Liver (tissue), 9 donors: ENCODE data around the gene KIF1A. TPM values are rescaled to one million over a fixed set of nuclear protein-coding genes. Genes with fewer than 3 reads are reported as not detected.

Source experiments
- DNase-seq: peaks from one replicate; pipeline ENCODE4 v3.0.0-alpha.2; 2017; ENCODE audit warnings: low spot score
- H3K27ac ChIP-seq, 2 donors: one replicate each; pipeline ENCODE4 v1.7.0; 2013; ENCODE audit warnings: inconsistent platforms in 2 of 2, low read length in 2 of 2, control low read depth in 1 of 2, low read depth in 1 of 2, mild to moderate bottlenecking in 1 of 2
- H3K27me3 ChIP-seq, 4 donors: one replicate each; pipeline versions ENCODE4 v1.6.1 to v1.7.0; 2013; ENCODE audit warnings: low read length in 3 of 4, inconsistent platforms in 1 of 4, mild to moderate bottlenecking in 1 of 4, moderate library complexity in 1 of 4; ENCODE audit not compliant: control insufficient read depth in 4 of 4, insufficient read depth in 4 of 4
- H3K36me3 ChIP-seq, 4 donors: one replicate each; pipeline versions ENCODE4 v1.6.1 to v1.7.0; 2013; ENCODE audit warnings: low read length in 3 of 4, mild to moderate bottlenecking in 3 of 4, low read depth in 1 of 4, moderate library complexity in 1 of 4; ENCODE audit not compliant: control insufficient read depth in 4 of 4, insufficient read depth in 3 of 4
- H3K4me1 ChIP-seq, 4 donors: one replicate each; pipeline versions ENCODE4 v1.6.1 to v1.7.0; 2013; ENCODE audit warnings: low read length in 3 of 4, mild to moderate bottlenecking in 3 of 4, moderate library complexity in 1 of 4; ENCODE audit not compliant: control insufficient read depth in 4 of 4, insufficient read depth in 4 of 4
- H3K4me3 ChIP-seq, 3 donors: one replicate each; pipeline versions ENCODE4 v1.6.1 to v1.7.0; 2013; ENCODE audit warnings: low read length in 3 of 3, control low read depth in 1 of 3, low read depth in 1 of 3, mild to moderate bottlenecking in 1 of 3
- H3K9ac ChIP-seq, 2 donors: one replicate each; pipeline ENCODE4 v1.7.0; 2013; ENCODE audit warnings: low read length in 2 of 2, mild to moderate bottlenecking in 2 of 2, moderate library complexity in 2 of 2, control low read depth in 1 of 2, low read depth in 1 of 2
- H3K9me3 ChIP-seq, 4 donors: one replicate each; pipeline versions ENCODE4 v1.6.1 to v1.7.0; 2013; ENCODE audit warnings: low read length in 3 of 4; ENCODE audit not compliant: control insufficient read depth in 4 of 4
- CTCF ChIP-seq: fragments of 150-350 bp; IDR thresholded peaks from 2 replicates; pipeline ENCODE4 v1.5.1; 2017; ENCODE audit warnings: improper control_type of control experiment, low read depth, low read length; ENCODE audit not compliant: missing input control
- EGR1 ChIP-seq, 2 donors: IDR thresholded peaks; 2 replicates each; pipeline ENCODE4 v1.6.1; 2016 to 2018; ENCODE audit warnings: antibody characterized with exemption in 2 of 2, low read depth in 2 of 2
- FOXA1 ChIP-seq: IDR thresholded peaks from 2 replicates; pipeline ENCODE4 v1.6.1; 2016; ENCODE audit warnings: antibody characterized with exemption
- FOXA2 ChIP-seq: IDR thresholded peaks from 2 replicates; pipeline ENCODE4 v1.6.1; 2016; ENCODE audit warnings: antibody characterized with exemption
- GABPA ChIP-seq, 2 donors: IDR thresholded peaks in 1 of 2; conservative IDR thresholded peaks in 1 of 2; 2 replicates each; pipeline ENCODE4 v1.6.1; 2016; ENCODE audit warnings: antibody characterized with exemption in 2 of 2, mild to moderate bottlenecking in 1 of 2, moderate library complexity in 1 of 2
- HNF4A ChIP-seq, 2 donors: conservative IDR thresholded peaks; 2 replicates each; pipeline ENCODE4 v1.6.1; 2016; ENCODE audit warnings: antibody characterized with exemption in 2 of 2, mild to moderate bottlenecking in 2 of 2
- HNF4G ChIP-seq: IDR thresholded peaks from 2 replicates; pipeline ENCODE4 v1.6.1; 2016; ENCODE audit warnings: antibody characterized with exemption
- JUND ChIP-seq, 2 donors: IDR thresholded peaks; 2 replicates each; pipeline ENCODE4 v1.6.1; 2016; ENCODE audit warnings: antibody characterized with exemption in 2 of 2
- MAX ChIP-seq: IDR thresholded peaks from 2 replicates; pipeline ENCODE4 v1.6.1; 2016; ENCODE audit warnings: antibody characterized with exemption
- NR2F2 ChIP-seq: IDR thresholded peaks from 2 replicates; pipeline ENCODE4 v1.6.1; 2016; ENCODE audit warnings: antibody characterized with exemption
- RAD21 ChIP-seq, 2 donors: IDR thresholded peaks; 2 replicates each; pipeline ENCODE4 v1.6.1; 2016; ENCODE audit warnings: antibody characterized with exemption in 2 of 2, mild to moderate bottlenecking in 2 of 2
- REST ChIP-seq: IDR thresholded peaks from 2 replicates; pipeline ENCODE4 v1.6.1; 2016; ENCODE audit warnings: antibody characterized with exemption, mild to moderate bottlenecking
- RXRA ChIP-seq, 2 donors: IDR thresholded peaks; 2 replicates each; pipeline ENCODE4 v1.6.1; 2017 to 2018; ENCODE audit warnings: antibody characterized with exemption in 2 of 2, mild to moderate bottlenecking in 1 of 2
- SP1 ChIP-seq: IDR thresholded peaks from 2 replicates; pipeline ENCODE4 v1.6.1; 2018; ENCODE audit warnings: antibody characterized with exemption, mild to moderate bottlenecking
- TAF1 ChIP-seq: conservative IDR thresholded peaks from 2 replicates; pipeline ENCODE4 v1.6.1; 2016; ENCODE audit warnings: antibody characterized with exemption, mild to moderate bottlenecking
- YY1 ChIP-seq: IDR thresholded peaks from 2 replicates; pipeline ENCODE4 v1.6.1; 2016; ENCODE audit warnings: antibody characterized with exemption, mild to moderate bottlenecking
- ZBTB33 ChIP-seq: IDR thresholded peaks from 2 replicates; pipeline ENCODE4 v1.6.1; 2016; ENCODE audit warnings: antibody characterized with exemption
- WGBS: extraction: QIAGEN DNeasy Blood & Tissue Kit; methylation state at CpG from one replicate; pipeline ENCODE4 v1.1.7; 2013; 5-methylcytosine and 5-hydroxymethylcytosine counted together
- polyA plus RNA-seq, 2 donors: library from polyadenylated mRNA; stranded (reverse) in 1 of 2; unstranded in 1 of 2; fragments of 200-250 nt in 1 of 2; fragments of >200 nt in 1 of 2; fragmentation: Nextera tagmentation in 1 of 2; extraction: Ambion mirVana in 1 of 2; gene quantifications; one replicate each; pipeline versions ENCODE4 v1.2.1 to v1.2.3, GENCODE V29; 2013 to 2015
- total RNA-seq, 2 donors: library from RNA; depleted of rRNA; stranded (reverse); fragments of >200 nt; gene quantifications; one replicate each; pipeline ENCODE4 v1.2.3, GENCODE V29; 2014
- donor health status: healthy.
- donor health status: healthy.
- donor health status: healthy.
- donor health status: healthy.
- donor health status: healthy.

The KIF1A gene
- total and polyA plus RNA-seq, 4 donors: 0.03 to 0.21 (median 0.11) TPM

- Histone ChIP-seq H3K27me3 (no peaks in the 10 kb centered on the region), H3K27ac (no peak overlapping the region), H3K9ac (no peak overlapping the region), H3K4me1 (peaks cover 10 to 40% (median 29%) of the 10 kb centered on the region in 4 donors), H3K9me3 (no peaks in the 10 kb centered on the region), H3K4me3 (no peak overlapping the region), H3K36me3 (no peaks in the 10 kb centered on the region)
- WGBS: 92% methylated on average over 15 of the region's 15 CpGs
- DNase-seq: no peak
- TF ChIP-seq JUND (IDR thresholded peaks at IDR 0.05) (no peak), RXRA (IDR thresholded peaks at IDR 0.05) (no peak), NR2F2 (no peak), FOXA1 (no peak), YY1 (no peak), HNF4G (no peak), HNF4A (conservative IDR thresholded peaks at IDR 0.05) (no peak), REST (no peak), FOXA2 (no peak), MAX (no peak), TAF1 (no peak), GABPA (IDR thresholded peaks at IDR 0.05 in 1 of 2, conservative IDR thresholded peaks at IDR 0.05 in 1 of 2) (no peak), SP1 (no peak), RAD21 (IDR thresholded peaks at IDR 0.05) (no peak)
These were observed 32.8 kb upstream of the KIF1A start for GRCh38 chr2:240852671-240853314.

GRCh38 chr2:240851078-240851991 is 31.3 kb upstream of the KIF1A start:
- WGBS: 25% methylated on average over 33 of the region's 33 CpGs
- Histone ChIP-seq H3K9ac (no peak overlapping the region), H3K4me1 (peaks cover 14 to 40% (median 27%) of the 10 kb centered on the region in 4 donors), H3K4me3 (no peak overlapping the region), H3K27ac (no peak overlapping the region), H3K27me3 (no peaks in the 10 kb centered on the region), H3K36me3 (no peaks in the 10 kb centered on the region), H3K9me3 (no peaks in the 10 kb centered on the region)
- peak; percentile 86 for DNase-seq
- TF ChIP-seq RAD21 (IDR thresholded peaks at IDR 0.05) (peak; percentile 95 to 98), HNF4A (conservative IDR thresholded peaks at IDR 0.05) (peak in 1 of 2 donors; percentile 12), HNF4G (no peak), YY1 (no peak), SP1 (peak; percentile 24), RXRA (IDR thresholded peaks at IDR 0.05) (peak in 1 of 2 donors; percentile 47), NR2F2 (peak; percentile 91), MAX (no peak), FOXA1 (no peak), CTCF (peak; percentile 99), EGR1 (IDR thresholded peaks at IDR 0.05; ENCODE audit: low read depth in 2 of 2) (no peak), ZBTB33 (no peak), TAF1 (no peak)
